Gastrocnemius medialis (tissue), 4 donors: Measurements from ENCODE around the gene FIBIN. TPM values are rescaled to one million over a fixed set of nuclear protein-coding genes. Genes with fewer than 3 reads are reported as not detected.

Source experiments
- ATAC-seq, 2 donors: fragments of 150-250 bp; one replicate each; pipeline ENCODE4 v1.9.1; 2016
- DNase-seq, 2 donors: peaks; one replicate each; pipeline ENCODE4 v3.0.0-alpha.2; 2019
- H3K27ac ChIP-seq, 4 donors: fragments of 200-600 bp; sonication (generic); 1 replicate in 1 of 4; 2 replicates in 3 of 4; pipeline ENCODE4 v1.5.1; 2016 to 2018; ENCODE audit warnings: mild to moderate bottlenecking in 2 of 4, moderate library complexity in 1 of 4
- H3K27me3 ChIP-seq, 3 donors: fragments of 200-600 bp; sonication (generic) in 2 of 3; 1 replicate in 1 of 3; 2 replicates in 2 of 3; pipeline versions ENCODE4 v1.5.1 to v1.6.0; 2016 to 2019; ENCODE audit warnings: mild to moderate bottlenecking in 1 of 3, moderate library complexity in 1 of 3
- H3K36me3 ChIP-seq, 2 donors: fragments of 200-600 bp; sonication (generic) in 1 of 2; one replicate each; pipeline ENCODE4 v1.5.1; 2017 to 2018
- H3K4me1 ChIP-seq, 2 donors: fragments of 200-600 bp; sonication (generic) in 1 of 2; one replicate each; pipeline ENCODE4 v1.5.1; 2016 to 2017; ENCODE audit warnings: mild to moderate bottlenecking in 2 of 2
- H3K4me3 ChIP-seq, 4 donors: fragments of 200-600 bp; sonication (generic) in 3 of 4; 1 replicate in 1 of 4; 2 replicates in 3 of 4; pipeline ENCODE4 v1.5.1; 2016 to 2019; ENCODE audit warnings: mild to moderate bottlenecking in 2 of 4
- H3K9me3 ChIP-seq, 3 donors: fragments of 200-600 bp; sonication (generic) in 2 of 3; 1 replicate in 1 of 3; 2 replicates in 2 of 3; pipeline ENCODE4 v1.5.1; 2016 to 2019
- CTCF ChIP-seq, 5 experiments: fragments of 450-650 bp in 3 of 5; fragments of 200-600 bp in 2 of 5; sonication (generic) in 2 of 5; IDR thresholded peaks in 4 of 5; conservative IDR thresholded peaks in 1 of 5; 1 replicate in 4 of 5; 2 replicates in 1 of 5; pipeline ENCODE4 v1.5.1; 2016 to 2019; ENCODE audit warnings: antibody characterized with exemption in 5 of 5, mild to moderate bottlenecking in 3 of 5, moderate library complexity in 3 of 5
- POLR2A ChIP-seq, 2 donors: fragments of 450-650 bp; IDR thresholded peaks; one replicate each; pipeline ENCODE4 v1.6.1; 2017; ENCODE audit warnings: antibody characterized with exemption in 2 of 2, mild to moderate bottlenecking in 2 of 2, moderate library complexity in 2 of 2
- in situ Hi-C, 4 donors: fragments of 200-750 bp; cut with MboI; loops; one replicate each; pipeline versions ENCODE4 v1.15.0 to v1.8.0; 2017; ENCODE audit warnings: low sequenced_read_pairs in 4 of 4
- intact Hi-C: fragments of 100-400 bp; cut with DNase I; formaldehyde crosslinking; loops from one replicate; pipeline ENCODE4 v1.15.1; 2023; ENCODE audit warnings: low total_unique reads
- total RNA-seq, 4 donors: library from RNA; depleted of rRNA; stranded (reverse); fragments of >200 nt; gene quantifications; one replicate each; pipeline versions ENCODE4 v1.1.0 to v1.2.3, GENCODE V29; 2016

Gene FIBIN
- total RNA-seq, 4 donors from 2014 or later: 10.7 to 23.6 (median 21.3) TPM

GRCh38 chr11:27040302-27041115 is 46.6 kb downstream of the FIBIN start, which contains the start of gene BBOX1:
Gene BBOX1 (plus strand): TSS chr11:27040815. CDS start chr11:27055431, 14,616 bp downstream.
- in situ Hi-C loops (no loop called here), intact Hi-C loops (loop anchor here (5.0 kb wide), 1 partner anchor 48 kb away; the partner anchor contains the start of gene FIBIN)
- Histone ChIP-seq H3K27ac (no peak within 1 kb of the TSS), H3K9me3 (peaks cover 0 to 5% (median 0%) of the 10 kb centered on the region in 3 donors), H3K27me3 (no peaks in the 10 kb centered on the region), H3K4me1 (peaks cover 0 to 9% of the 10 kb centered on the region in 2 donors), H3K36me3 (no peaks in the 10 kb centered on the region), H3K4me3 (no peak within 1 kb of the TSS)
- ATAC-seq: peak in 1 of 2 donors; percentile 51
- no peak for TF ChIP-seq POLR2A (IDR thresholded peaks at IDR 0.05)
- TF ChIP-seq CTCF (IDR thresholded peaks at IDR 0.05 in 4 of 5, conservative IDR thresholded peaks at IDR 0.05 in 1 of 5): no peak
- DNase-seq: no peak

- peaks cover 0 to 4% (median 0%) of the 10 kb centered on the region in 3 donors for H3K9me3 ChIP-seq
- no peaks in the 10 kb centered on the region for H3K27me3 ChIP-seq
- no peak overlapping the region for H3K27ac ChIP-seq
- no peaks in the 10 kb centered on the region for H3K36me3 ChIP-seq
- no peak for DNase-seq
- in situ Hi-C loops: no loop called here
- intact Hi-C loops: loop anchor here (5.0 kb wide), 1 partner anchor 49 kb away; the partner anchor contains the start of gene FIBIN
- no peak for ATAC-seq
- peaks cover 0 to 9% of the 10 kb centered on the region in 2 donors for H3K4me1 ChIP-seq
- no peak for TF ChIP-seq CTCF (IDR thresholded peaks at IDR 0.05 in 4 of 5, conservative IDR thresholded peaks at IDR 0.05 in 1 of 5)
- TF ChIP-seq POLR2A (IDR thresholded peaks at IDR 0.05): no peak
- H3K4me3 ChIP-seq: no peak overlapping the region
Measured at GRCh38 chr11:27041141-27041899, 47.4 kb downstream of the FIBIN start.

Other genes with a start within 250 kb of the FIBIN start
- gene BBOX1, start 46.7 kb downstream of the FIBIN start, total RNA-seq: 10 to 100 TPM in 1 of 4 donors, under 1 TPM in 2, not detected in 1; 0.25 to 10.2 (median 0.65) TPM